NB4 (cell line): ENCODE measurements around the gene HOXA4.

ENCODE experiments used
- MYC ChIP-seq: IDR thresholded peaks from 2 replicates; pipeline ENCODE4 v1.6.1; 2011; ENCODE audit warnings: low read depth, low read length
- POLR2A ChIP-seq: IDR thresholded peaks from 2 replicates; pipeline ENCODE4 v1.6.1; 2011; ENCODE audit warnings: mild to moderate bottlenecking; ENCODE audit not compliant: insufficient read length; ENCODE audit errors: extremely low read depth
- TF ChIP-seq, protein P1 (sequence below): IDR thresholded peaks from one replicate; pipeline ENCODE4 v1.5.1; 2012; ENCODE audit warnings: low read depth, low read length

- TF ChIP-seq, protein P1, sequence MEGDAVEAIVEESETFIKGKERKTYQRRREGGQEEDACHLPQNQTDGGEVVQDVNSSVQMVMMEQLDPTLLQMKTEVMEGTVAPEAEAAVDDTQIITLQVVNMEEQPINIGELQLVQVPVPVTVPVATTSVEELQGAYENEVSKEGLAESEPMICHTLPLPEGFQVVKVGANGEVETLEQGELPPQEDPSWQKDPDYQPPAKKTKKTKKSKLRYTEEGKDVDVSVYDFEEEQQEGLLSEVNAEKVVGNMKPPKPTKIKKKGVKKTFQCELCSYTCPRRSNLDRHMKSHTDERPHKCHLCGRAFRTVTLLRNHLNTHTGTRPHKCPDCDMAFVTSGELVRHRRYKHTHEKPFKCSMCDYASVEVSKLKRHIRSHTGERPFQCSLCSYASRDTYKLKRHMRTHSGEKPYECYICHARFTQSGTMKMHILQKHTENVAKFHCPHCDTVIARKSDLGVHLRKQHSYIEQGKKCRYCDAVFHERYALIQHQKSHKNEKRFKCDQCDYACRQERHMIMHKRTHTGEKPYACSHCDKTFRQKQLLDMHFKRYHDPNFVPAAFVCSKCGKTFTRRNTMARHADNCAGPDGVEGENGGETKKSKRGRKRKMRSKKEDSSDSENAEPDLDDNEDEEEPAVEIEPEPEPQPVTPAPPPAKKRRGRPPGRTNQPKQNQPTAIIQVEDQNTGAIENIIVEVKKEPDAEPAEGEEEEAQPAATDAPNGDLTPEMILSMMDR = no peak
- TF ChIP-seq POLR2A = no peak
- TF ChIP-seq MYC = no peak
These were observed 39.5 kb downstream of the HOXA4 start for GRCh38 chr7:27091105-27091504.
